ENCODE data around the gene FDXR.
A peak's percentile ranks its signal among the peaks of the same experiment; 100 is the strongest.
"Not testable (repeated sequence)": the region's sequence is repeated elsewhere in the genome, so short reads cannot be mapped to it uniquely, and the experiment has no call there.

FDXR gene

GRCh38 chr17:74870512-74870911 is 2.3 kb downstream of the FDXR start:
- peaks cover 10% of the 10 kb centered on the region for H3K4me1 ChIP-seq (ENCODE audit: insufficient read depth, insufficient read length)
- H3K4me3 ChIP-seq (ENCODE audit: insufficient read length, low read depth), result no peak overlapping the region
- peak overlapping the region; percentile 37 for H3K9ac ChIP-seq (ENCODE audit: insufficient read length, low read depth)
- peaks cover 45% of the 10 kb centered on the region for H3K36me3 ChIP-seq (ENCODE audit: insufficient read depth, insufficient read length, low read length)
- H3K27me3 ChIP-seq (ENCODE audit: insufficient read depth, insufficient read length), result peaks cover 5% of the 10 kb centered on the region
- H3K9me3 ChIP-seq (ENCODE audit: insufficient read depth, low read length), result no peaks in the 10 kb centered on the region
- DNase-seq (ENCODE audit: low read depth, low spot score), result no peak
- TF ChIP-seq YY1 (IDR thresholded peaks at IDR 0.05; ENCODE audit: insufficient read depth, insufficient read length) (no peak), ZNF274 (IDR thresholded peaks at IDR 0.05; ENCODE audit: low read depth, low read length) (no peak), SUZ12 (IDR thresholded peaks at IDR 0.05; ENCODE audit: extremely low read depth, insufficient read depth, insufficient read length) (no peak)

DNA sequence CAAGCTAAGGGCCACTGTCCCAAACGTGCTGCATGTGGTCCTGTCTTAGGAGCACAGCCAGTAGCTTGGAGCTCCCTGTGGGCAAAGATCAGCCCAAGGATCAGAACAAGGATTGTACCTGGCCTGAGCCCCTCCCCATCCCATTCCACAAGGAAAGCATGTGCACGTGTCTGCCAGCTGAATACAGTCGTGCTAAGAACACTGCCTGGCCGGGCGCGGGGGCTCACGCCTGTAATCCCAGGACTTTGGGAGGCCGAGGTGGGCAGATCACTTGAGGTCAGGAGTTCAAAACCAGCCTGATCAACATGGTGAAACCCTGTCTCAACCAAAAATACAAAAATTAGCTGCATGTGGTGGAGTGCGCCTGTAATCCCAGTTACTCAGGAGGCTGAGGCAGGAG is 2.8 kb downstream of the FDXR start:
- H3K4me3 ChIP-seq (ENCODE audit: insufficient read length, low read depth); DNase-seq (ENCODE audit: low read depth, low spot score); H3K27me3 ChIP-seq (ENCODE audit: insufficient read depth, insufficient read length); H3K9me3 ChIP-seq (ENCODE audit: insufficient read depth, low read length); H3K9ac ChIP-seq (ENCODE audit: insufficient read length, low read depth): not testable (repeated sequence)
- H3K36me3 ChIP-seq (ENCODE audit: insufficient read depth, insufficient read length, low read length), result peaks cover 48% of the 10 kb centered on the region
- H3K4me1 ChIP-seq (ENCODE audit: insufficient read depth, insufficient read length), result peaks cover 13% of the 10 kb centered on the region

- H3K4me3 ChIP-seq (ENCODE audit: insufficient read length, low read depth), result no peak overlapping the region
- H3K36me3 ChIP-seq (ENCODE audit: insufficient read depth, insufficient read length, low read length), result peaks cover 58% of the 10 kb centered on the region
- no peak for DNase-seq (ENCODE audit: low read depth, low spot score)
- no peak for TF ChIP-seq ZNF274 (IDR thresholded peaks at IDR 0.05; ENCODE audit: low read depth, low read length)
- no peak for TF ChIP-seq YY1 (IDR thresholded peaks at IDR 0.05; ENCODE audit: insufficient read depth, insufficient read length)
- no peak for TF ChIP-seq SUZ12 (IDR thresholded peaks at IDR 0.05; ENCODE audit: extremely low read depth, insufficient read depth, insufficient read length)
- H3K9ac ChIP-seq (ENCODE audit: insufficient read length, low read depth), result no peak overlapping the region
- no peaks in the 10 kb centered on the region for H3K9me3 ChIP-seq (ENCODE audit: insufficient read depth, low read length)
- peaks cover 15% of the 10 kb centered on the region for H3K4me1 ChIP-seq (ENCODE audit: insufficient read depth, insufficient read length)
- H3K27me3 ChIP-seq (ENCODE audit: insufficient read depth, insufficient read length), result peaks cover 5% of the 10 kb centered on the region
These were observed 3.9 kb downstream of the FDXR start for GRCh38 chr17:74868908-74869255.

- Histone ChIP-seq H3K4me1 (ENCODE audit: insufficient read depth, insufficient read length) (peaks cover 15% of the 10 kb centered on the region), H3K9ac (ENCODE audit: insufficient read length, low read depth) (no peak overlapping the region), H3K9me3 (ENCODE audit: insufficient read depth, low read length) (no peaks in the 10 kb centered on the region), H3K27me3 (ENCODE audit: insufficient read depth, insufficient read length) (peaks cover 5% of the 10 kb centered on the region), H3K36me3 (ENCODE audit: insufficient read depth, insufficient read length, low read length) (peaks cover 63% of the 10 kb centered on the region), H3K4me3 (ENCODE audit: insufficient read length, low read depth) (no peak overlapping the region)
- DNase-seq (ENCODE audit: low read depth, low spot score), result no peak
- TF ChIP-seq ZNF274 (IDR thresholded peaks at IDR 0.05; ENCODE audit: low read depth, low read length), result no peak
- TF ChIP-seq YY1 (IDR thresholded peaks at IDR 0.05; ENCODE audit: insufficient read depth, insufficient read length), result no peak
- TF ChIP-seq SUZ12 (IDR thresholded peaks at IDR 0.05; ENCODE audit: extremely low read depth, insufficient read depth, insufficient read length), result no peak
These were observed 4.4 kb downstream of the FDXR start for GRCh38 chr17:74868251-74868907.

DNA sequence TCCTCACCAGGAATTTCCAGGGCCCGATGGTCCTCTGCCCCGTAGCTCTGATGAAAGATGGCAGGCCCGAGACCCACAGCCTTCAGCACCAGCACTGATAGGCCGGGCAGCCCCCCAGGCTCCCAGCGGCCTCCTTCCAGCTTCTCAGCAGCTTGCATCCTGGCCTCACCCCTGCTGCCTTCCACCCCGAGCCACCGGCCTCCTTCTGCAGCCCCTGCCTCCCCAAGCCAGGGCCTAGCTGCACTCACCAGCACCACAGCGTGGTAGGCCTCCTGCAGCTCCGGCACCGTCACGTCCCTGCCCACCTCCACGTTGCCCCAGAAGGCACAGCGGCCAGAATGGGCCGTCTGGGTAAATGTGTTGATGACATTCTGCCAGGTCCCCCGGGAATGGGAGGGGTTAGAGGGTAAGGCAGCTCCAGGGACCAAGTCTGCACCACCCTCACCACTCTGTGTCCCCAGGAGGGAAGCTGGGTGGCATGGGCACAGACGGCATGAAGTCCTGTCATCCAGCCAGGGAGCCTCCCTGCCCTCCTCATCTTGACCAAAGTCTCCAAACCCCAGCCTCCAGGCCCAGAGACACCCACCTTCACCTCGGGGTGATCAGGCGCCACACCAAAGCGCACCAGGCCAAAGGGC is 6.5 kb downstream of the FDXR start:
- TF ChIP-seq YY1 (IDR thresholded peaks at IDR 0.05; ENCODE audit: insufficient read depth, insufficient read length) (no peak), ZNF274 (IDR thresholded peaks at IDR 0.05; ENCODE audit: low read depth, low read length) (no peak), SUZ12 (IDR thresholded peaks at IDR 0.05; ENCODE audit: extremely low read depth, insufficient read depth, insufficient read length) (no peak)
- no peak for DNase-seq (ENCODE audit: low read depth, low spot score)
- Histone ChIP-seq H3K4me1 (ENCODE audit: insufficient read depth, insufficient read length) (peaks cover 12% of the 10 kb centered on the region), H3K9ac (ENCODE audit: insufficient read length, low read depth) (no peak overlapping the region), H3K36me3 (ENCODE audit: insufficient read depth, insufficient read length, low read length) (peaks cover 61% of the 10 kb centered on the region), H3K4me3 (ENCODE audit: insufficient read length, low read depth) (no peak overlapping the region), H3K9me3 (ENCODE audit: insufficient read depth, low read length) (no peaks in the 10 kb centered on the region), H3K27me3 (ENCODE audit: insufficient read depth, insufficient read length) (peaks cover 8% of the 10 kb centered on the region)

GRCh38 chr17:74865504-74866197 is 7.1 kb downstream of the FDXR start:
- Histone ChIP-seq H3K9me3 (ENCODE audit: insufficient read depth, low read length) (no peaks in the 10 kb centered on the region), H3K9ac (ENCODE audit: insufficient read length, low read depth) (no peak overlapping the region), H3K36me3 (ENCODE audit: insufficient read depth, insufficient read length, low read length) (peaks cover 59% of the 10 kb centered on the region), H3K4me1 (ENCODE audit: insufficient read depth, insufficient read length) (peaks cover 13% of the 10 kb centered on the region), H3K4me3 (ENCODE audit: insufficient read length, low read depth) (no peak overlapping the region), H3K27me3 (ENCODE audit: insufficient read depth, insufficient read length) (peaks cover 15% of the 10 kb centered on the region)
- no peak for TF ChIP-seq YY1 (IDR thresholded peaks at IDR 0.05; ENCODE audit: insufficient read depth, insufficient read length)
- TF ChIP-seq SUZ12 (IDR thresholded peaks at IDR 0.05; ENCODE audit: extremely low read depth, insufficient read depth, insufficient read length), result no peak
- TF ChIP-seq ZNF274 (IDR thresholded peaks at IDR 0.05; ENCODE audit: low read depth, low read length), result no peak
- no peak for DNase-seq (ENCODE audit: low read depth, low spot score)

- H3K9me3 ChIP-seq (ENCODE audit: insufficient read depth, low read length), result no peaks in the 10 kb centered on the region
- no peak overlapping the region for H3K4me3 ChIP-seq (ENCODE audit: insufficient read length, low read depth)
- TF ChIP-seq YY1 (IDR thresholded peaks at IDR 0.05; ENCODE audit: insufficient read depth, insufficient read length), result no peak
- TF ChIP-seq ZNF274 (IDR thresholded peaks at IDR 0.05; ENCODE audit: low read depth, low read length), result no peak
- no peak for TF ChIP-seq SUZ12 (IDR thresholded peaks at IDR 0.05; ENCODE audit: extremely low read depth, insufficient read depth, insufficient read length)
- H3K36me3 ChIP-seq (ENCODE audit: insufficient read depth, insufficient read length, low read length), result peaks cover 56% of the 10 kb centered on the region
- H3K4me1 ChIP-seq (ENCODE audit: insufficient read depth, insufficient read length), result peaks cover 18% of the 10 kb centered on the region
- DNase-seq (ENCODE audit: low read depth, low spot score), result no peak
- peak overlapping the region; percentile 50 for H3K9ac ChIP-seq (ENCODE audit: insufficient read length, low read depth)
- H3K27me3 ChIP-seq (ENCODE audit: insufficient read depth, insufficient read length), result peaks cover 22% of the 10 kb centered on the region
These were observed 7.9 kb downstream of the FDXR start for GRCh38 chr17:74864866-74865395.
